Measurements from ENCODE around the gene ARPIN. TPM values are rescaled to one million over a fixed set of nuclear protein-coding genes. Genes with fewer than 3 reads are reported as not detected.

The ARPIN gene
- polyA plus RNA-seq, 2 of the 4 experiments (the other 2 are of a cell fraction), result 17.2 to 20.3 TPM

DNA sequence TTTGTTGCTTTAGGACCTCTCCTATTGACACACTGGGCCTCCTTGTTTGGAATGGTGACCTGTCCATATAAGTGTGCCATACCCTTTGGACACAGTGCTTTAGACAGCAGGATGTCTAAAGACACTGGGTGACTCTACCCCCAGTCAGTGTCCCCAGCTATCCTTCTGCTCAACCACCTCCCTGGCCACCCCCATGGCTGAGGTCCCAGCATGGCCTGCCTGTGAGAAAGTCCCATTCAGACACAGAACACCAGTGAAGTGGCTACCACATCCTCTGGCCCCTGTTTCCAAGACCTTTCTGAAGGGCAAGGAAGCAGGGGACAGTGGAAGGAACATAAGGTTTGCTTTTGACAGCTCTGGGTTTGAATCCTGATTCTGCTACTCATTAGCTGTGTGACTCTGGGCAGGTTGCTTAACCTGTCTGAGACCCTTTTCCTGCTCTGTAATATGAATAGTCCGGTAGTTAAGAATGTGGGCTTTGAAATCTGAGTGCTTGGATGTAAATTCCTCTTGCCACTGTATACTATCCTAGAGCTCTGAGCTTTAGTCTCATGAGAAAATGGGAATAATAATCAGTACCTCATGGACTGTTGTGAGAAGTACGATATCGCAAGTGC lies 12.7 kb downstream of the ARPIN start:
- Histone ChIP-seq H3K9me3 (no peaks in the 10 kb centered on the region), H3K4me2 (no peak overlapping the region), H3K27ac (no peak overlapping the region), H3K4me3 (no peak overlapping the region), H3K4me1 (no peaks in the 10 kb centered on the region)
- no peak for ATAC-seq
- POLR2A ChIA-PET, result no interaction called here
- CTCF ChIA-PET, result interaction anchor here (0.7 to 5.4 kb wide), 19 partner anchors 12 to 333 kb away, joined by 3 to 94 read pairs (median 9); partner anchors contain the start of genes ARPIN, CIB1 and GDPGP1
- 92% methylated on average over 3 of the region's 3 CpGs for WGBS (ENCODE audit: missing lambda C conversion rate)
- TF ChIP-seq HOXA7 (CRISPR knock-in tag; IDR thresholded peaks at IDR 0.05) (no peak), ZFP36 (IDR thresholded peaks at IDR 0.05; ENCODE audit: borderline replicate concordance, partially characterized antibody) (no peak), ELK1 (IDR thresholded peaks at IDR 0.05; ENCODE audit: low read depth, low read length) (no peak), KDM1A (IDR thresholded peaks at IDR 0.05; ENCODE audit: low read depth) (no peak), PBX3 (IDR thresholded peaks at IDR 0.05) (no peak), REST (IDR thresholded peaks at IDR 0.05) (no peak), CEBPB (IDR thresholded peaks at IDR 0.05) (no peak), USF2 (IDR thresholded peaks at IDR 0.05) (no peak), KDM5A (IDR thresholded peaks at IDR 0.05) (no peak), ZNF302 (CRISPR knock-in tag; IDR thresholded peaks at IDR 0.05) (no peak), RNF2 (IDR thresholded peaks at IDR 0.05; ENCODE audit: borderline replicate concordance, low read depth) (no peak), NFE2L2 (conservative IDR thresholded peaks at IDR 0.05; ENCODE audit: low read length) (no peak), FOXS1 (CRISPR knock-in tag; IDR thresholded peaks at IDR 0.05) (no peak), HOXB5 (CRISPR knock-in tag; IDR thresholded peaks at IDR 0.05) (no peak)
- TF ChIP-seq, protein P1, sequence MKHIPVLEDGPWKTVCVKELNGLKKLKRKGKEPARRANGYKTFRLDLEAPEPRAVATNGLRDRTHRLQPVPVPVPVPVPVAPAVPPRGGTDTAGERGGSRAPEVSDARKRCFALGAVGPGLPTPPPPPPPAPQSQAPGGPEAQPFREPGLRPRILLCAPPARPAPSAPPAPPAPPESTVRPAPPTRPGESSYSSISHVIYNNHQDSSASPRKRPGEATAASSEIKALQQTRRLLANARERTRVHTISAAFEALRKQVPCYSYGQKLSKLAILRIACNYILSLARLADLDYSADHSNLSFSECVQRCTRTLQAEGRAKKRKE (CRISPR knock-in tag; IDR thresholded peaks at IDR 0.05; ENCODE audit: low read depth), result no peak
- no peak for FAIRE-seq
- DNase-seq (ENCODE audit: low read depth in 1 of 2, low spot score in 1 of 2), result no peak

- FAIRE-seq, result no peak
- CTCF ChIA-PET, result interaction anchor here (0.5 to 5.4 kb wide), 35 partner anchors 8 to 703 kb away, joined by 3 to 94 read pairs (median 6); partner anchors contain the start of genes ARPIN, CIB1 and GDPGP1
These were observed 13.3 kb downstream of the ARPIN start for GRCh38 chr15:89899295-89899945.

More at GRCh38 chr15:89899295-89899945, 13.3 kb downstream of the ARPIN start:
- WGBS (ENCODE audit: missing lambda C conversion rate), result 82% methylated on average over 12 of the region's 12 CpGs
- no peak for DNase-seq (ENCODE audit: low read depth in 1 of 2, low spot score in 1 of 2)
- no peaks in the 10 kb centered on the region for H3K9me3 ChIP-seq
- H3K4me3 ChIP-seq, result no peak overlapping the region
- H3K27ac ChIP-seq, result no peak overlapping the region
- H3K4me1 ChIP-seq, result no peaks in the 10 kb centered on the region
- no peak for ATAC-seq
- TF ChIP-seq HMGXB4 (CRISPR knock-in tag; IDR thresholded peaks at IDR 0.05; ENCODE audit: borderline replicate concordance) (no peak), PHF8 (IDR thresholded peaks at IDR 0.05; ENCODE audit: borderline replicate concordance, low read depth) (no peak), NFE2L2 (conservative IDR thresholded peaks at IDR 0.05; ENCODE audit: low read length) (no peak), NPAS2 (CRISPR knock-in tag; IDR thresholded peaks at IDR 0.05; ENCODE audit: borderline replicate concordance) (no peak), NR3C1 (IDR thresholded peaks at IDR 0.05) (no peak), KDM1A (IDR thresholded peaks at IDR 0.05; ENCODE audit: low read depth) (no peak), HOXA7 (CRISPR knock-in tag; IDR thresholded peaks at IDR 0.05) (no peak), CHD2 (IDR thresholded peaks at IDR 0.05; ENCODE audit: low read length, partially characterized antibody) (no peak)
- TF ChIP-seq, protein P2, sequence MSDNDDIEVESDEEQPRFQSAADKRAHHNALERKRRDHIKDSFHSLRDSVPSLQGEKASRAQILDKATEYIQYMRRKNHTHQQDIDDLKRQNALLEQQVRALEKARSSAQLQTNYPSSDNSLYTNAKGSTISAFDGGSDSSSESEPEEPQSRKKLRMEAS (IDR thresholded peaks at IDR 0.05), result no peak
- POLR2A ChIA-PET, result interaction anchor here (0.8 to 0.9 kb wide), 2 partner anchors 73 to 180 kb away, joined by 4 to 5 read pairs; no protein-coding TSS in a partner anchor
- no peak overlapping the region for H3K4me2 ChIP-seq

Measured in A549 (cell line).